NCI-H748 (cell line): ENCODE data around the gene VPS26B.
"Not testable (repeated sequence)": the region's sequence is repeated elsewhere in the genome, so short reads cannot be mapped to it uniquely, and the experiment has no call there.

ENCODE experiments used
- DNase-seq: peaks from one replicate; lab custom pipeline; 2025; ENCODE audit not compliant: unreplicated experiment; lab: John Stamatoyannopoulos, UW

Gene VPS26B

DNA sequence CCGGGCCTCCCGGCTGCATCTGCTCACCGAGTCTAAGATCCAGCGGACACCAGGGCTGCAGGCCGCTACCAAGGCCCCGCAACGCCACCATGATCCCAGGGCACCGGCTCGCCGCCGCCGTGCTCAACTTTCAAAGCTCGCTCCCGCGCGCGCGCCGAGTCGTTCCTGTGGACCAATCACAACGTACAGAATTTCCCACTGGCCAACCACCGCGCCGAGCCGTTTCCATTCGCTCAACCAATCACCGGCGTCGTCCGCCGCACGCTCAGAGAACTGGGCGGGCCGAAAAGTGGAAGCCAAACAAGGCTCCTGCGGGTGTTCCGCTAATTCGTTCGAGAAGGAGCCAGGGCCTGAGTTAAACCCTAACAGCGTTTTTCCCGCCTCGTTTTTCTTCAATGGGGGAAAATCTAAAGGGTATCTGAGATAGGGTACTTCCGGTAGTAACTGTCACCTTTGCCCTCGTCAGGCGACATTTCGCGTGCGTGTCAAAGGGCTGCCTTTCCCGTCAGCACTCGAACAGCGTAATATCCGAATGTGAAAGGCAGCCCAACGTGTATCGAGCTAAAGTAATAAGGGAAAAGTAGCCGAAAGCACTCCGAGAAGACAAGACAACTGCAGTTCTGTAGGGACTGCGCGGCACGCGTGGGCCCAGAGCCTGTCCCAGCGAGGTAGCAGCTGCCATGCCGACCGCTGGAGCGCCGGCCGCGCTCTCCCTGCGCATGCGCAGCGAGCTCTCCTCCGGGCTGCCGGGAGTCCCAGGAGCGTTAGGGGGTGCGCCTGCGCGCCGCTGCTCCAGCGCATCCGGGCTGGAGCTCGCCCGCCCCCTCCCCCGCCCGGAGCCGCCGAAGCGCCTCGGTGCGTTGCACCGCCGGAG lies at the start of gene VPS26B, which contains the start of gene NCAPD3:
Gene VPS26B, plus strand, starts transcription at position 836 of the 874 bp plus-strand sequence. CDS start 452 bp downstream, outside the sequence.
Gene NCAPD3, minus strand, starts transcription at position 132 of the 874 bp plus-strand sequence. Its CDS starts 41 bp downstream, at position 91.
- peak; percentile 96 for DNase-seq

DNA sequence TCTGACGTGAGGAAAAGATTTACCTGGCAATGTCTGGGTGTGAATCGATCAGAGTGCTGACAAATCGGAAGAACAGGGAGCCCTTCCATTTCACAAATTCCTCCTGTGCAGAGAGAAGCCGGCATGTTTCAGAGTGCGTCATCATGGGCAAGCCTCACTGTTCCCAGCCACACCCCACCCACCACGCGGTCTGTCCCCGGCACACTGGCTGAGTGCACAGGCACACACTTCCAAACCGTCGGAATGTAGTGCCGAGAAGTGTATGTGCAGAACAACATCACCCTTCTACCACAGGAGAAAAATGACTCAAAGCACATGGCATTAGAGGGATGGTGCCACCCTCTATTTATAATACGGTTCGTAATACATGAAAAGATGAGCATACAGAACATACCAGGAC lies 48.2 kb upstream of the VPS26B start:
- DNase-seq = no peak

- no peak for DNase-seq
These were observed 46.3 kb upstream of the VPS26B start for GRCh38 chr11:134178032-134178674.

GRCh38 chr11:134181707-134182106 lies 42.8 kb upstream of the VPS26B start:
- no peak for DNase-seq

DNA sequence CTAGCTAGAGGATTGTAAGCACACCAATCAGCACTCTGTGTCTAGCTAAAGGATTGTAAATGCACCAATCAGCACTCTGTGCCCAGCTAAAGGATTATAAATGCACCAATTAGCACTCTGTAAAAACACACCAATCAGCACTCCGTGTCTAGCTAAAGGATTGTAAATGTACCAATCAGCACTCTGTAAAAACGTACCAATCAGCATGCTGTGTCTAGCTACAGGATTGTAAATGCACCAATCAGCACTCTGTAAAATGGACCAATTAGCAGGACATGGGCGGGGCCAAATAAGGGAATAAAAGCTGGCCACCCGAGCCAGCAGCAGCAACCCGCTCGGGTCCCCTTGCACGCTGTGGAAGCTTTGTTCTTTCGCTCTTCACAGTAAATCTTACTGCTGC lies 36.4 kb upstream of the VPS26B start:
- DNase-seq = not testable (repeated sequence)

DNA sequence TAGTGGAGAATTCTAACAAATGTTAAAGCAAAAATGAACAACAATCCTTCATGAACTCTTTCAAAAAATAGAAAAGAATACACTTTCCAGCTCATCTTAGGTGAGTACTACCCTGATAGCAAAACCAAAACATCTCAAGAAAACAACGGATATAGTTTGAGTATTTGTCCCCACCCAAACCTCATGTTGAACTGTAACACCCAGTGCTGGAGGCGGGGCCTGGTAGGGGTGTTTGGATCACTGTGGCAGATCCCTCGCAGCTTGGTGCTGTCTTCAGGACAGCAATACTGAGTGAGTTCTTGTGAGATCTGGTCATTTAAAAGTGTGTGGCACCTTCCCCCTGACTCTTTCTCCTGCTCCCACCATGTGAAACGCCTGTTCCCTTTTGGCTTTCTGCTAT lies 27.7 kb upstream of the VPS26B start:
- DNase-seq = no peak

DNA sequence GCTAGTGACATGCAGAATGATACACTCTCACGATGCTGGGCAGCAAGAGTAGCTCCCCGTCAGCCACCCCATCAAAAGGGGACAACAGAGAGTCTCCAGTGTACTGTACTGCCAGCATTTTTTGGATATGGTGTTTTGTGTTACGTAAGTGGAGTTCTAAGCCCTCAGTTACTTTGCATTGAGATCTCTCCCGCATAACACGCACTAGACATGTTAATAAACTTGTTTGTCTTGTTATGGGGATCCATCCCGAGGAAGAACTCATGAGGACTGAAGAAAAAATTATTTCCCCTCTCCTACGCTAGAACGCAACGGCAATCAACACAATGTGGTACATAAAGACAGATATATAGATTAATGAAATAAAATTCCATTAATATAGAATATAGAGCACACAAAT lies 24.9 kb upstream of the VPS26B start:
- DNase-seq = no peak

GRCh38 chr11:134200688-134201087 lies 23.8 kb upstream of the VPS26B start:
- DNase-seq = no peak

GRCh38 chr11:134202661-134203060 lies 21.8 kb upstream of the VPS26B start:
- no peak for DNase-seq

DNA sequence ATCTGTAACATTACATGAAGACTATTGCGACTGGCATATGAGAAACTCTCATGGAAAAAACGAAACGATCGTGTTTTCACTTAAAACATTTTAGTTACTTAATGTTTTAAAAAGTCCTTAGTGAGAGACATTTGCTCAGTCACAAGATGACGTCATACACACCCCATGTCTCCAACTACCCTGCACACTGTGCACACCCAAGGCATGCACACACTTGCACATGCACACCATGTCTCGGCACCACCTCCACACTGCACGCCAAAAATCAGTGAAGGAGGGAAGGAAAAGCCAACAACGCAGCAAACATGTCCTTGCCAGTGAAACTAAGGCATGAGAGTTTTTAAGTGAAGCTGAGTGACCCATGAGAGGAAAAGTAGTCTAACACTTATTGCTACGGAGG lies 18.7 kb upstream of the VPS26B start:
- DNase-seq = no peak

GRCh38 chr11:134206185-134206584 lies 18.3 kb upstream of the VPS26B start:
- no peak for DNase-seq

GRCh38 chr11:134207538-134208239 lies 16.8 kb upstream of the VPS26B start:
- DNase-seq = peak; percentile 4

DNA sequence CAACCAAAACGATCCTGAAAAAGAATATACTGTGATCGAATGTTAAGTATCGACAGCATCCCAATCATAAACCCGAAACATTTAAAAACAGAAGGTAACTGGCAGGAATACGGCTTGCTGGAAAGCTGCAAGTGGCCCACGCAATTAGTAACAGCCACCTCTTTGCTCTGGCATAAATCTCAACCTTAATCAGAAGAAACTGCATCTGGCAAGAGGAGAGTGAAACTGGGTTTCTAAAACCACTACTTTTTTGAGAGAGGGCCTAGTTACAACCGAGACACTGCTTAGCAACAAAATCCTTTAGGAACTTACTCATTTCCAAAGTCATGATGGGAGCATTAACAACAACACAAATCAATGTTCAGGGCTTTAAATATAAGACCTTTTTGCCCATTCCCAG lies 8.6 kb upstream of the VPS26B start:
- DNase-seq = no peak

DNA sequence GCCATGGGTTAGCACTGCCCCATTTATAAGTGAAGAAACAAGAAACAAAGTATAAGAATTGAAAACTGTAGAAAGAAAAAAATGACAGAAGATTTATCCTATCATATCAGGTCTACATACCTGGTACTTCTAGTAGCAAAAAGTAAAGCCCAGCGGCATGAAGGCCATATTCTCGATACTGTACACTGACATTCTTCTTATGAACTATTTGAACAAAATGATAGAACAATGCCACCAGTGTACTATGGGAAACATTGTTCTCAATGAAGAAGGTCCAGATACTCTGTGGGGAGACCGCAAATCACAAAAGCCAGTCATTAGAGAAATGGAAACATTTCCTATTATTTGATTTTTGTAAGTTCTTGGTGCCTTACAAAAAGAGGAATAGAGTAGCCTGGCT lies 7.7 kb upstream of the VPS26B start:
- no peak for DNase-seq

DNA sequence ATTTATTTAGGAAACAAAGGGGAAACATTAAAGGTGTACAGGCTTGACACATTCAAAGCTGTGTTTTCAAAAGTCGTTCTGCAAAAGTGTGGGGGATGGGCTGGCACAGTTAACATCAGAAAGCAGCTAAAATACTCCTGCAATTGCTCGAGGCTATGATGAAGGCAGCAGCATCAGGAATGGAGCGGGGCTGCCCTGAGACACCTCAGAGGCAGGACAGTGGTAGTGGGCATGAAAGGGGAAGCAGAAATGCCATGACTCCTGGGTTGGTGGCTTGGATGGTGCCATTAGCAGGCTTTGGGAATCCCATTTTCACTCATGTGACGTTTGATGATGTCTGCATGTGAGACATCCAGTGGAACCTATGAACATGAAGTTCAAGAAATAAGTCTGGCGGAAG lies 1.4 kb upstream of the VPS26B start:
- no peak for DNase-seq

- DNase-seq = peak; percentile 65
These were observed 516 bp downstream of the VPS26B start for GRCh38 chr11:134224710-134225664.

DNA sequence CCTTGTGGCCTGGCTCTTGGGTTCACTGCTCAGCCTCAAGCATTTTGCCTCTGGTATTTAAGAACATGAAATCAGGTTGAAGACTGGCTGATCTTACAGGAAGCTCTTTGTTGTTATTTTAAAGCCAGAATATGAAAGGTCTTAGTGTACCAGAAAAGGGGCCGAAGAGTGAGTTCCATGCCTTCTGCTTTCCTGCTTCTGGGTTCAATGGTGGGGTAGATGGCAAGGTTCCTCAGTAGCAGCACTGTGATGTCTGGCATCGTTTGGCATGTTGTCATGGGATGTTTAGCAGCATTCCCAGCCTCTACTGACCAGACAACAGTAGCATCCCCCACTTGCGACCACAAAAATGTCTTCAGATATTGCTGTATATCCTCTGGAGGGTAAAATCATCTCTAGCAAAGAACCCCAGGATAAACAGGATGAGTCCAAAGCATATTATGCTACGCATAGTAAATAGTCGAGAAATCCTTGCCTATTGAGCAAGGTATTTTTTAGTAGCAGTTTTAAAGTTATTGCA lies 2.4 kb downstream of the VPS26B start:
- no peak for DNase-seq

GRCh38 chr11:134228625-134229024 lies 4.2 kb downstream of the VPS26B start:
- DNase-seq = no peak

DNA sequence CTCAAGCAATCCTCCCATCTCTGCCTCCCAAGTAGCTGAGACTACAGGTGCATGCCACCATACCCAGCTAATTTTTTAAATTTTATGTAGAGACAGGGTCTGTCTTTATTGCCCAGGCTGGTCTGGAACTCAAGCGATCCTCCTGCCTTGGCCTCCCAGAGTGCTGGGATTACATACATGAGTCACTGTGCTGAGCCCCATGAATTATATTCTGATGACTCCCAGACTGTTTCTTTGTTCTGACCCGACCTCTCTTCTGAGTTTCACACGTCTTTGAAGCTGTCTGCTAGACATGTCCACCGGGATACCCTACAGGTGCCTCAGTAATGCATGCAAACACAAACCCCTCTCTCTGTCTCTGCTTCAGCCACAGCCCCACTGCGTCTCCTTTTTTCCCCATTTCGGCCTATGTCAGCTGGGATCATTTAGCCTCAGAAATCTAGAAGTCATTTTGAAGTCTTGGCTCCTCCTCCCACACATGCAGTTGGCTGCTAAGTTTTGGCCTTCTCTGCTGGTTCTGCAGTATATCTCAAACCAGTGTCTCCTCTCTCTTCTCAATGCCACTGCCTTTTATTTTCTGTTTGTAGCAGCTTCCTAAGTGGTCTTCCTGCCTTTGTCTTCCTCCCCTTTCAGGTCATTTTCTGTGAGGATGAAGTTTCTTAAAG lies 4.8 kb downstream of the VPS26B start:
- no peak for DNase-seq

GRCh38 chr11:134230339-134230738 lies 5.9 kb downstream of the VPS26B start:
- no peak for DNase-seq
